Activated T-helper 2 cell treated with anti-CD3 and anti-CD28 coated beads, Interferon-gamma antibody, Interleukin-2, Interleukin-4, amounts not matched to agents 10 μg/mL and 5 μg/mL and 100 μg/mL, durations not matched to agents 14 hours and 24 hours and 36 hours (primary cell): ENCODE measurements around the gene ADAMTS18. TPM values are rescaled to one million over a fixed set of nuclear protein-coding genes. Genes with fewer than 3 reads are reported as not detected.
"Not testable (repeated sequence)": the region's sequence is repeated elsewhere in the genome, so short reads cannot be mapped to it uniquely, and the experiment has no call there.

Experiments
- DNase-seq: peaks from one replicate; pipeline ENCODE4 v3.0.0; 2021; ENCODE audit warnings: low spot score
- H3K27ac Mint-ChIP-seq: one replicate; pipeline ENCODE4 v1.8.0; 2021; ENCODE audit warnings: mixed read lengths
- H3K27me3 Mint-ChIP-seq: one replicate; pipeline ENCODE4 v1.8.0; 2021; ENCODE audit warnings: low read depth, mixed read lengths
- H3K36me3 Mint-ChIP-seq: one replicate; pipeline ENCODE4 v1.8.0; 2021; ENCODE audit warnings: low read depth, mixed read lengths
- H3K4me1 Mint-ChIP-seq: one replicate; pipeline ENCODE4 v1.8.0; 2021; ENCODE audit warnings: low read depth, mixed read lengths
- H3K4me3 Mint-ChIP-seq: one replicate; pipeline ENCODE4 v1.8.0; 2021; ENCODE audit warnings: low read depth, mild to moderate bottlenecking, moderate library complexity, mixed read lengths
- H3K9me3 Mint-ChIP-seq: one replicate; pipeline ENCODE4 v1.8.0; 2021; ENCODE audit warnings: mixed read lengths
- intact Hi-C: fragments of 100-400 bp; cut with micrococcal nuclease; formaldehyde crosslinking; loops from one replicate; pipeline ENCODE4 v1.15.1; 2023
- total RNA-seq: library from RNA; stranded (reverse); gene quantifications from 2 replicates; pipeline ENCODE4 v1.2.3, GENCODE V29; 2022

The ADAMTS18 gene
- total RNA-seq, 1 donor from 2014 or later, result not detected

DNA sequence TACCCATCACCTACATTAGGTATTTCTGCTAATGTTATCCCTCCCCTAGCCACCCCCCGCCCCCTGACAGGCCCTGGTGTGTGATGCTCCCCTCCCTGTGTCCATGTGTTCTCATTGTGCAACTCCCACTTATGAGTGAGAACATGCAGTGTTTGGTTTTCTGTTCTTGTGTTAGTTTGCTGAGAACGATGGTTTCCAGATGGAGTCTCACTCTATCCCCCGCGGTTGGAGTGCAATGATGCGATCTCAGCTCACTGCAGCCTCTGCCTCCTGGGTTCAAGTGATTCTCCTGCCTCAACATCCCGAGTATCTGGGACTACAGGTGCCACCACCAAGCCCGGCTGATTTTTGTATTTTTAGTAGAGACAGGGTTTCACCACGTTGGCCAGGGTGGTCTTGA, 155.5 kb downstream of the ADAMTS18 start:
- H3K27ac Mint-ChIP-seq, H3K9me3 Mint-ChIP-seq, H3K36me3 Mint-ChIP-seq, intact Hi-C loops, H3K27me3 Mint-ChIP-seq, H3K4me3 Mint-ChIP-seq, H3K4me1 Mint-ChIP-seq, DNase-seq: not testable (repeated sequence)

DNA sequence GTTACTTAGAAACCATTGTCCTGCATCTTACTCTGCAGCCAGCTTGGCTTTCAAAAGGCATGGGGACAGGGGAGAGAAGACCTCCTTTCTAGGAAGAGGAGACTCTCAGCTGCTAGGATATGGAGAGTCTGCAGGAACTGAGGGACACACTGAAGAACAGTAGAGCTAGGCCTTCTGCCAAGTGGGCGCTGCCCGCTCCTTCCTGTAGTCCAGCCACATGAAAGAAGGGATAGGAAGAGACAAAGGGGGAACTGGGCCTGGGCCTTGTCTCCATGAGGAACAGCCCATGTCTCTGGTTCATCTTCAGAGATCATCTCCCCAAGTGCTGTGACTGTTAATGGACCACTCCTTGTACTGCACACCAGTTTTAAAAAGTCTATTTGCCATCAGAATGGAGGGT, 157.3 kb downstream of the ADAMTS18 start:
- Mint-ChIP-seq H3K36me3 (no peaks in the 10 kb centered on the region), H3K4me3 (no peak overlapping the region), H3K27me3 (peaks cover 4% of the 10 kb centered on the region), H3K9me3 (no peaks in the 10 kb centered on the region), H3K27ac (no peak overlapping the region), H3K4me1 (no peaks in the 10 kb centered on the region)
- DNase-seq, result no peak
- intact Hi-C loops, result no loop called here

DNA sequence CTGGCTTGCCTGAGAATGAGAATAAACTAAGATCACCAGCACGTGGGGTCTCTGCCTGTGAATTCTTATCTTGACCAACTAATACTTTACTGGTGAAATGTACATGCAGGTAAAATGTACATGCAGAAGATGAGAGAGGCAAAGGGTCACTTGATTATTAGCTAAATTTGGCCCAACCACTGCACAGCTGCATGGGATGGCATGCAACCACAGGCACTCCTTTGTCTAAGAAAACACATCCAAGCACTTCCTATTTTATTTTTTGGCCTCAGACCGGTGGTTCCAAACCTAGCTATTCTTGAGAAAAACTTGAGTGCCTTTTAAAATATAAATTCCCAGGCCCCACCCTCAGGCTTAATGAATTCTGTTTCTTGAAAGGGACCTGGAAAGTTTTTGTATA, 157.7 kb downstream of the ADAMTS18 start:
- Mint-ChIP-seq H3K4me3 (no peak overlapping the region), H3K9me3 (no peaks in the 10 kb centered on the region), H3K36me3 (no peaks in the 10 kb centered on the region), H3K4me1 (no peaks in the 10 kb centered on the region), H3K27me3 (peaks cover 8% of the 10 kb centered on the region), H3K27ac (no peak overlapping the region)
- DNase-seq, result no peak
- intact Hi-C loops, result no loop called here

DNA sequence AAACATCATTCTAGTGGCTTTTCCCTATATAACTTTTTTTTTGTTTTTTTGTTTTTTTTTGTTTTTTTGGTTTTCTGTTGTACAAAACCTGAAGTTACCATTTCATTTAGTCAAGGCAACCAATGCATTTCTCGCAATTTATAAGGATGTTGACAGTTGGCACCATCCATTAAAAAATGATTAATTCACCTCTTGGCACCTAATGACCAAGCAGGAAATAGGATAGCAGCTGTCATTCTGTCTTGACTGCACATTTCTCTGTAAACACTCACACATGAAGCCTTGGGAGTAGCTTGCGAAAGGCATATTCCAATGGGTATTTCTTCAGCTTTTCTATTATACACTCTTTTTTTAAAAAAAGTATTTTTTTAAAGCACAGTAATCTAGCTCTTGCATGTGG, 158.2 kb downstream of the ADAMTS18 start:
- H3K9me3 Mint-ChIP-seq, result no peaks in the 10 kb centered on the region
- peaks cover 9% of the 10 kb centered on the region for H3K27me3 Mint-ChIP-seq
- no peaks in the 10 kb centered on the region for H3K36me3 Mint-ChIP-seq
- intact Hi-C loops, result no loop called here
- no peak overlapping the region for H3K4me3 Mint-ChIP-seq
- H3K27ac Mint-ChIP-seq, result no peak overlapping the region
- no peaks in the 10 kb centered on the region for H3K4me1 Mint-ChIP-seq
- no peak for DNase-seq

DNA sequence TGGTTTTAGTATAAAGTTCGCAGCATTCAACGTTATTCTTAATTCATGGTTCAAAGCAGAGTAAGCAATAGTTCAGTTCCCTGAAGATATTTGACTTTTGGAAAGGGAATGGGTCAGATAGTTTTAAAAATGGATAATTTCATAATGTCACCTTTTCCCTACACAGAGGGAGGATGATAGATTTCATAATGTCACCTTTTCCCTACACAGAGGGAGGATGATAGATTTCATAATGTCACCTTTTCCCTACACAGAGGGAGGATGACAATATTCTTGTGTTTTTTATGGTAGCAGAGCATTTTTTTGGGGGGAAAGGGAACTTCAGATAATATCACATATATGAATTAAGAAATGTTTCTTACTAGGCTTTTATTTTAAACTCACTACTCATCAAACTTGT, 159.5 kb downstream of the ADAMTS18 start:
- H3K9me3 Mint-ChIP-seq, DNase-seq, H3K27ac Mint-ChIP-seq, H3K4me1 Mint-ChIP-seq, H3K36me3 Mint-ChIP-seq, intact Hi-C loops, H3K4me3 Mint-ChIP-seq: not testable (repeated sequence)
- H3K27me3 Mint-ChIP-seq, result peaks cover 12% of the 10 kb centered on the region

DNA sequence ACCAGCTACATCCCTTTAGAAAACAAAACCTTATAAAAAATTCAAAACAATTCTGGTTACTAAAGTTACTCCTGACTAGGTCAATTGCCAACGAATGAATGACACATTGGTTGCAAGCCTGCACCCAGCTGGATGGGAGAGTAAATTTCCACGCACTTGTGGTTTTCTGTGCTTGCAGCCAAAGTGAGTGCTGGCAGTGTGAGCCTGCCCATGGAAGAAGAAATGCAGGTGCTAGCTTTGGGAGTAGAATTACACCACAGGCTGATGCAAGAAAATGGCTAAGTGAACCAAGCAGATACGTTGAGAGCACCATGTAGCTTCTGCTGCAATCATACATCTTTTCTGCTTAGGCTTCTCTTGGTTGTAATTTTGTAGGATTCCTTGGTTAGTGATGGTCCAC, 161.0 kb downstream of the ADAMTS18 start:
- Mint-ChIP-seq H3K27me3 (peaks cover 12% of the 10 kb centered on the region), H3K4me1 (no peaks in the 10 kb centered on the region), H3K36me3 (no peaks in the 10 kb centered on the region), H3K9me3 (no peaks in the 10 kb centered on the region), H3K4me3 (no peak overlapping the region), H3K27ac (no peak overlapping the region)
- intact Hi-C loops, result no loop called here
- DNase-seq, result no peak

DNA sequence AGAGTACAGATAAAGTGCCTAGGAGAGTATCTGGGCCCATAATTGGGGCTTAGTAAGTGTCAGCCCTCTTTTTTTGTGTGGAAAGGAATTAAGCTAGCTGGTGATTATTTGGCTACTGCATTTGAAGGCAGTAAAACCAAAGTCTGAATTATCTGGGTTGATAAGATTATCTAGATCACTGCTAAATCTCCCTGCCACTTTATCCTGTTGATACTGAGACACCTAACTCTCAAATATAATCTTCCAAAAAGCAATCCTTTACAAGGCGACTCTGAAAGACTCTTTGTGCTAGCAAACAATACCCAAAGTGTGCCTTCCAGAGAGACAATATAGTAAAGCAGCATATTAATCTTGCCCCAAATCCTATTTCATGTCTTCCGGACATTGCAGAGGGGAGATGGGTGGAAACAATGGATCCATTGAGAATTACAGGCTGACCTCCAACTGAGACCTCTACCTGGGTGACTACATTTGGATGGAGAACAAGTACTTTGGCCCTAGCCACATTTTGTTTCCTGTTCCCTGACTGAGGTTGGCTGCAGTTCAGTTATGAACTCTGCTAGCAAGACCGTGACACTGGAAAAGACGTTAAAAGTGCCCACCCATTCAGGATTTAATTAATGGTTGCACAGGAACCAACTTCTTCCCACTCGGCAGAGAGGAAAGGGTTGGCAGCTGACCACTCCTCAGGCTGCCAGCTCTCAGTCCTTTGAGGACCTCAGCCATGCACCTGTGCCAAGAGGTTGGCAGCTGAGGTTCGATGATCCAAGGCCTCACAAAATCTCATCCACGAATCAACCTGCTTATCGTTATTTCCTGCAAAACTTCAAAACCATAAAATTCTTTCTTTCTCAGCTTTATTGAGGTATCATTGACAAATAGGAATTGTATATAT, 163.1 kb downstream of the ADAMTS18 start:
- no peaks in the 10 kb centered on the region for H3K4me1 Mint-ChIP-seq
- no peaks in the 10 kb centered on the region for H3K36me3 Mint-ChIP-seq
- H3K27me3 Mint-ChIP-seq, result peaks cover 17% of the 10 kb centered on the region
- H3K4me3 Mint-ChIP-seq, result no peak overlapping the region
- H3K27ac Mint-ChIP-seq, result no peak overlapping the region
- intact Hi-C loops, result no loop called here
- no peak for DNase-seq
- H3K9me3 Mint-ChIP-seq, result no peaks in the 10 kb centered on the region

DNA sequence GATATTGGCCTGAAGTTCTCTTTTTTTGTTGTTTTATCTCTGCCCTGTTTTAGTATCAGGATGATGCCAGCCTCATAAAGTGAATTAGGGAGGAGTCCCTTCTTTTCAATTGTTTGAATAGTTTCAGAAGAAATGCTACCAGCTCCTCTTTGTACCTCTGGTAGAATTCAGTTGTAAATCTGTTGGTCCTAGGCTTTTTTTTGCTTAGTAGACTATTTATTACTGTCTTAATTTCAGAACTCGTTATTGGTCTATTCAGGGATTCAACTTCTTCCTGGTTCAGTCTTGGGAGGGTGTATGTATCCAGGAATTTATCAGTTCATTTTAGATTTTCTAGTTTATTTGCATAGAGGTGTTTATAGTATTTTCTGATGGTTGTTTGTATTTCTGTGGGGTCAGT, 168.6 kb downstream of the ADAMTS18 start:
- H3K4me1 Mint-ChIP-seq, DNase-seq, H3K36me3 Mint-ChIP-seq, H3K9me3 Mint-ChIP-seq, H3K27ac Mint-ChIP-seq, H3K27me3 Mint-ChIP-seq, intact Hi-C loops, H3K4me3 Mint-ChIP-seq: not testable (repeated sequence)

DNA sequence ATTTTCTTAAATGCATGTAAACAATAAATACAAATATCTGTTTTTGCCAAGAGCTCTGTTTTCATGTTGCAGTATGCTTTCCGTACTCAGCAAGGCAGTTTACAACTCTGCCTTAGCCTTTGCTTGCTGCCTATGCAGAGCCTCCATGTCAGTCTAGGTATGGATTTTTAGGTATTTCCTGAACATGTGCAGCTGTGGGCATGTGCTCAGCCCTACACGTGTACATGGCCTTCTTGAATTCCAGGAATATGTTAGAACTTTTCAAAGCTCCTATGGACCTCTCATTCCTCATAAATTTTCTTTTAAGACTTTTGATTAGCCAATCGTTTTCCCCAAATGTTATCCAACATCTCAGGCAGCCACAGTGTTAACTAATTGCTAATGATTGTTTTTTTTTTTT, 171.9 kb downstream of the ADAMTS18 start:
- no peaks in the 10 kb centered on the region for H3K9me3 Mint-ChIP-seq
- intact Hi-C loops, result no loop called here

DNA sequence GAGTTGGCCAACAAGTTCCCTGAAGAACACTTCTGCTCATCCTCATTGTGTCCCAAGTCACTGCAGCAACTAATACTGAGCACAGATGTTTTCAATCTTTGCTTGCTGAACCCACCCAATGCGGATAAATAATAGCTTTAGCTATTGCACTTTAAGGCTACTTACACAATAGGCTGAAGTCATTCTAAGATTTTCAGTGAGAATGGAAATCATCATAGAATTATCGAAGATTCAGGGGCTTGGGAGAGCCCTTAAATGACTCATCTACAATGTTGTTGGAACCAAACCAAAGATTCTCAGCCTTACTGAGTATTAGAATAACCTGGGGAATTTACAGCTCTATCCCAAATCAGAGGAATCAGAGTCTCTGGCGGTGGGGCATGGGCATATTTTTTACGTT, 184.4 kb downstream of the ADAMTS18 start:
- Mint-ChIP-seq H3K9me3 (no peaks in the 10 kb centered on the region), H3K27ac (no peak overlapping the region), H3K4me1 (no peaks in the 10 kb centered on the region), H3K27me3 (peaks cover 1% of the 10 kb centered on the region), H3K36me3 (no peaks in the 10 kb centered on the region), H3K4me3 (no peak overlapping the region)
- intact Hi-C loops, result no loop called here
- DNase-seq, result no peak

More for the DNA sequence above, 171.9 kb downstream of the ADAMTS18 start:
- Mint-ChIP-seq H3K4me3 (no peak overlapping the region), H3K27ac (no peak overlapping the region), H3K27me3 (peaks cover 7% of the 10 kb centered on the region), H3K4me1 (no peaks in the 10 kb centered on the region), H3K36me3 (no peaks in the 10 kb centered on the region)
- no peak for DNase-seq

DNA sequence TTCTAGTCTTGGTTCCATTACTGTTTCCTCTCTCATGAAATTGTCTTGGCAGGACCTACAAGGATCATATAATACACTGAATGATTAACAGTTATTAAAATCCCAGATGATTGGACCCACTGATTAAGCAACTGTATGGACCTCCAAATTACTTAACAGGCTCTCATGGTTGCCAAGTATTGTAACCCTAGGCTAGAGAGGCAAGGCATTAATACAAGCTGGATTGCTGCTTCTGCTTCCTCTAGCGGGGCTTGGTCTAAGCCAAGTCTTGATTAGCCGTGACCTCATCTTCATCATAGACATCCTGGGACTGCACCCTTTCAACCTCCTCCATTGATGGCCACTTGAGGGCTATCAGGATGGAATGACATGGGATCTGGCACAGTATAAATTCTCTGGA, 188.7 kb downstream of the ADAMTS18 start:
- H3K27ac Mint-ChIP-seq, result no peak overlapping the region
- no peak overlapping the region for H3K4me3 Mint-ChIP-seq
- no peaks in the 10 kb centered on the region for H3K9me3 Mint-ChIP-seq
- no peaks in the 10 kb centered on the region for H3K4me1 Mint-ChIP-seq
- no peak for DNase-seq
- H3K36me3 Mint-ChIP-seq, result no peaks in the 10 kb centered on the region
- H3K27me3 Mint-ChIP-seq, result no peaks in the 10 kb centered on the region
- intact Hi-C loops, result no loop called here

DNA sequence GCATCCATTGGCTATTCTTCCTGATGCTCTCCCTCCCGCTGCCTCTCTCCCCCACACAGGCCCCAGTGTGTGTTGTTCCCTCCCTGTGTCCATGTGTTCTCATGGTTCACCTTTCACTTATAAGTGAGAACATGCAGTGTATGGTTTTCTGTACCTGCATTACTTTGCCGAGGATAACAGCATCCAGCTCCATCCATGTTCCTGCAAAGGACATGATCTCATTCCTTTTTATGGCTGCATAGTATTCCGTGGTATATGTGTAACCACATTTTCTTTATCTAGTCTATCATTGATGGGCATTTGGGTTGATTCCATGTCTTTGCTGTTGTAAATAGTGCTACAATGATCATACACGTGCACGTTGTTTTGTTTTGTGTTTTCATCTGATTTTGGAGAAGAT, 192.4 kb downstream of the ADAMTS18 start:
- not testable (repeated sequence) for H3K27ac Mint-ChIP-seq, DNase-seq, H3K36me3 Mint-ChIP-seq

DNA sequence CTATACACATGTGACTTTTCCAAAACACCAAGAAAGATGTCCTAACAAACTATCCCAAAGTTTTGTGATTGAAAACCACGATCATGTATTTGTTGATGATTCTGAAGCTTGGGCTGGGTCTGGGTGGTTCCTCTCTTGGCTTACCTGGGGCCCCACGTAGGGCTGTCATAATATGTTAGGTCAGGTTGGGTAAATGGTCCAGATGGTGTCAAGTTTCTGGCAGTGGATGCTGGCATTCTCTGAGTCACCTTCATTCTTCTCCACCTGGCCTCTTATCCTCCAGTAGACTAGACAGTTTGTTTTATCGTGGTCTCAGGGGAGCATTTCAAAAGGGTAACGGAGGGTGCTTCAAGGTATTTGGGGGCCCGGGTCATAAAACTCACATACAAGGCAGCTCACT, 196.2 kb downstream of the ADAMTS18 start:
- peaks cover 8% of the 10 kb centered on the region for H3K4me1 Mint-ChIP-seq

More for the DNA sequence above, 192.4 kb downstream of the ADAMTS18 start:
- H3K9me3 Mint-ChIP-seq, H3K4me1 Mint-ChIP-seq, H3K27me3 Mint-ChIP-seq, intact Hi-C loops, H3K4me3 Mint-ChIP-seq: not testable (repeated sequence)

More for the DNA sequence above, 196.2 kb downstream of the ADAMTS18 start:
- H3K9me3 Mint-ChIP-seq, result no peaks in the 10 kb centered on the region
- H3K36me3 Mint-ChIP-seq, result no peaks in the 10 kb centered on the region
- no peak overlapping the region for H3K27ac Mint-ChIP-seq
- intact Hi-C loops, result no loop called here
- no peak overlapping the region for H3K4me3 Mint-ChIP-seq
- no peak for DNase-seq
- H3K27me3 Mint-ChIP-seq, result peaks cover 8% of the 10 kb centered on the region
